IPS-15b (cell line): Measurements from ENCODE around the gene EYS.

Experiments used
- H3K27me3 ChIP-seq: one replicate; pipeline ENCODE4 v1.6.1; 2013; ENCODE audit warnings: low read length; ENCODE audit not compliant: control insufficient read depth, insufficient read depth
- H3K36me3 ChIP-seq: one replicate; pipeline ENCODE4 v1.6.1; 2013; ENCODE audit warnings: low read length; ENCODE audit not compliant: control insufficient read depth, insufficient read depth
- H3K4me1 ChIP-seq: one replicate; pipeline ENCODE4 v1.6.1; 2013; ENCODE audit warnings: mild to moderate bottlenecking, low read length; ENCODE audit not compliant: control insufficient read depth, insufficient read depth
- H3K4me3 ChIP-seq: one replicate; pipeline ENCODE4 v1.5.1; 2013; ENCODE audit warnings: low read depth, low read length
- H3K9ac ChIP-seq: one replicate; pipeline ENCODE4 v1.6.1; 2013; ENCODE audit warnings: low read depth, mild to moderate bottlenecking, low read length
- H3K9me3 ChIP-seq: one replicate; pipeline ENCODE4 v1.6.1; 2013; ENCODE audit warnings: mild to moderate bottlenecking, low read length; ENCODE audit not compliant: control insufficient read depth, insufficient read depth

EYS gene

GRCh38 chr6:65707126-65707826 lies at the start of gene EYS:
EYS (minus strand) TSS chr6:65707226; CDS start chr6:65495410, 211,816 bp downstream.
- H3K9me3 ChIP-seq = no peaks in the 10 kb centered on the region
- H3K4me3 ChIP-seq = no peak within 1 kb of the TSS

DNA sequence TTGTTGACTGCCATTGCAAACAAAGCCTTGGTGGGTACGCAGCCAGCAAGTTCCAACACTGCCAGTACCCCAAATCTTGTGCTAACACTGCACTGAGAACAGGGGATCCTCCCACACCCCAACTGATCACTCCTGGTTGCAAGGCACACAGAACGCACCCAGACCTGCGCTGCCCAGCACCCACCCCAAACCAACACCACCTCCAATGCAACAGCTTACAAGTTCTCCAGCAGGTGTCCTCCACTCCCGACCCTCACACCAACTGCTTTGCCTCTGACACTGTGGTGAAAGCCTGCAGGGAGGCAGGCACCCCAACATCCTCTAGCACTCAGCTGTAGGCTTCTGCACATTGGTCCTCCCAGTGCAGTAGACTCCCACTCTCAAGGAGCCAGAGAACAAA lies 39.3 kb upstream of the EYS start:
- no peaks in the 10 kb centered on the region for H3K9me3 ChIP-seq
- no peaks in the 10 kb centered on the region for H3K4me1 ChIP-seq
- no peak overlapping the region for H3K9ac ChIP-seq
- no peaks in the 10 kb centered on the region for H3K27me3 ChIP-seq
- H3K4me3 ChIP-seq = no peak overlapping the region
- H3K36me3 ChIP-seq = no peaks in the 10 kb centered on the region

More at GRCh38 chr6:65707126-65707826, at the start of gene EYS:
- H3K9ac ChIP-seq = no peak within 1 kb of the TSS
- no peaks in the 10 kb centered on the region for H3K27me3 ChIP-seq
- no peaks in the 10 kb centered on the region for H3K36me3 ChIP-seq
- H3K4me1 ChIP-seq = no peaks in the 10 kb centered on the region

GRCh38 chr6:65745614-65746013 lies 38.6 kb upstream of the EYS start:
- Histone ChIP-seq H3K9ac (no peak overlapping the region), H3K4me1 (no peaks in the 10 kb centered on the region), H3K9me3 (no peaks in the 10 kb centered on the region), H3K27me3 (no peaks in the 10 kb centered on the region), H3K4me3 (no peak overlapping the region), H3K36me3 (no peaks in the 10 kb centered on the region)

DNA sequence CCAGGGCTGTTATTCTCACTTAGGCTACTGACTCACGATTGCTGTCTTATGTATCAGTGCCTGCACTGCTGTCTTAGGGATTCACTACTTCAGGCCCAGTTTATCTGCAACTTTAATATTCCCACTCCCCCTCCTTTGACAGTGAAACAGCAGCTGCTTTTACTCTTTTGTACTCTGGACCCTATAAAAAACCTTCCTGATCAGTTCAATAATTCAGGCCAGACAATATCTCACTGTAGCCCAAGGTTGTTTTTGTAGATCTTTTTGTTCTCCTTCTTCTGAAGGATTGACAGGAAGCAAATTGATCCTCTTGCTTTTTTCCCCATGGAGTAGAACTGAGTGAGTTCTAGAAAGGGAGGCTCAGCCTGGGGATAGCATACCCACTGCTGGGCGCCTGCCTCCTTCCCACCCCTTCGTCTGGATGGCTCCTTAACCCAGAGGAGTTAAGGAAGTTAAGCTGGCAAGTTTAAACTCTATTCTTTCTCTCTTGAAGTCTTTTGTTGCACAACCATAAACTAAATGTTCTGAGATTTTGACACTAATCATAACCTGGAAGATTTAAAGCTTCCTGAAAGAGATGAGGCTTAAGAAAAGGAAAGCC lies 22.0 kb upstream of the EYS start:
- H3K27me3 ChIP-seq = no peaks in the 10 kb centered on the region

DNA sequence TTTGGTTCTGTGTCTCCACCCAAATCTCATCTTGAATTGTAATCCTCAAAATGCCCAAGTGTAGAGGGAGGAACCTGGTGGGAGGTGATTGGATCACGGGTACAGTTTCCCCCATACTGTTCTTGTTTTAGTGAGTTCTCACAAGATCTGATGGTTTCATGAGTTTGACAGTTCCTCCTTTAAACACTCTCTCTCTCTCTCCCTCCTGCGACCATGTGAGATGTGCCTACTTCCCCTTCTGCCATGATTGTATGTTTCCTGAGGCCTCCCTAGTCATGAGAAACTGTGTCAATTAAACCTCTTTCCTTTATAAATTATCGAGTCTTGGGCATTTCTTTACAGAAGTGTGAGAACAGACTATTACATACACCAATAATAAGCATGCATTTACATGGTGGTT lies 12.1 kb upstream of the EYS start:
- Histone ChIP-seq H3K27me3 (no peaks in the 10 kb centered on the region), H3K4me3 (no peak overlapping the region), H3K36me3 (no peaks in the 10 kb centered on the region), H3K9me3 (no peaks in the 10 kb centered on the region), H3K4me1 (no peaks in the 10 kb centered on the region), H3K9ac (no peak overlapping the region)

More for the DNA sequence above, 22.0 kb upstream of the EYS start:
- Histone ChIP-seq H3K4me1 (no peaks in the 10 kb centered on the region), H3K36me3 (no peaks in the 10 kb centered on the region), H3K9ac (no peak overlapping the region), H3K4me3 (no peak overlapping the region), H3K9me3 (no peaks in the 10 kb centered on the region)

GRCh38 chr6:65711531-65711930 lies 4.5 kb upstream of the EYS start:
- no peak overlapping the region for H3K9ac ChIP-seq
- H3K9me3 ChIP-seq = no peaks in the 10 kb centered on the region
- no peaks in the 10 kb centered on the region for H3K27me3 ChIP-seq
- no peak overlapping the region for H3K4me3 ChIP-seq
- no peaks in the 10 kb centered on the region for H3K36me3 ChIP-seq
- H3K4me1 ChIP-seq = no peaks in the 10 kb centered on the region

- Histone ChIP-seq H3K27me3 (no peaks in the 10 kb centered on the region), H3K4me1 (no peaks in the 10 kb centered on the region)
Measured at GRCh38 chr6:65709099-65709830, 2.2 kb upstream of the EYS start.

GRCh38 chr6:65708162-65708561 lies 1.1 kb upstream of the EYS start:
- Histone ChIP-seq H3K4me1 (no peaks in the 10 kb centered on the region), H3K9ac (no peak overlapping the region), H3K9me3 (no peaks in the 10 kb centered on the region), H3K4me3 (no peak overlapping the region), H3K36me3 (no peaks in the 10 kb centered on the region), H3K27me3 (no peaks in the 10 kb centered on the region)

More at GRCh38 chr6:65709099-65709830, 2.2 kb upstream of the EYS start:
- Histone ChIP-seq H3K9ac (no peak overlapping the region), H3K9me3 (no peaks in the 10 kb centered on the region), H3K36me3 (no peaks in the 10 kb centered on the region), H3K4me3 (no peak overlapping the region)

- Histone ChIP-seq H3K9ac (no peak overlapping the region), H3K4me3 (no peak overlapping the region), H3K9me3 (no peaks in the 10 kb centered on the region), H3K27me3 (no peaks in the 10 kb centered on the region), H3K36me3 (no peaks in the 10 kb centered on the region), H3K4me1 (no peaks in the 10 kb centered on the region)
Measured at GRCh38 chr6:65706436-65706835, 590 bp downstream of the EYS start.

DNA sequence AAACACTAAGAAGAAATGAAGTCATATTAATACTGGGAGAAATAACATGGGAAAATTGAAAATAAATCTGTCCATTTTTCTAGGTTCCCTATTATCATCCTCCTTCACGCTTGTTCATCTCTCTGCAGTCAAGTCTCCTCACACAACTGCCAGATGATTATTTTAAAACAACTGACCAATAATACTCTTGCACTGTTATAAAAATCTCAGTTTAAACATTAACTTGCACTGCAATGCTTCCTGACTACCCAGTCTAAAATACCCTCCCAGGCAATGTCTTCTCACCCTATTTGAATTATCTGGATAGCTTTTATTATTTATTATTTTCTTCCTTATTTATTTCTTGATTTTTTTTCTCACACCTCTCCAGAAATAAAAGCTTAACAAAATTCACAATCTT lies 5.7 kb downstream of the EYS start:
- no peaks in the 10 kb centered on the region for H3K36me3 ChIP-seq
- no peak overlapping the region for H3K4me3 ChIP-seq
- H3K9me3 ChIP-seq = no peaks in the 10 kb centered on the region
- no peak overlapping the region for H3K9ac ChIP-seq
- H3K27me3 ChIP-seq = no peaks in the 10 kb centered on the region
- H3K4me1 ChIP-seq = no peaks in the 10 kb centered on the region

DNA sequence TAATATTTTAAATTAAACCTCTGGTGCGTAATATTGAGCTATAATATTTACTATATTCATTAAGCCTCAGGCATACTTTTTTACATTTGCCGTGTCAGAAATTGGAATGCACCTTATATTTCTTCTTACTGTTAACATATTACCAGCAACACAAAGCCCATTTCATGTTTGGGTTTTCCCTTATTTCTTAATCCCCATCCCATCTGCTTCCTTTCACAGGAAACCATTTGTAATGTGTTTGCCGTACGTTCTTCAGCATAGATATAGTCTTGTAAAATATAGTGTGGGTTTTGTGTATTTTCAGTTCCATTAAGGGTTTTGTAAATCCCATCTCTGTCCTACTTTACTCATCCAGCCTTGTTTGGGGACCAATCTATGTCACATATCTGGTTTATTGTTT lies 6.5 kb downstream of the EYS start:
- no peak overlapping the region for H3K9ac ChIP-seq

DNA sequence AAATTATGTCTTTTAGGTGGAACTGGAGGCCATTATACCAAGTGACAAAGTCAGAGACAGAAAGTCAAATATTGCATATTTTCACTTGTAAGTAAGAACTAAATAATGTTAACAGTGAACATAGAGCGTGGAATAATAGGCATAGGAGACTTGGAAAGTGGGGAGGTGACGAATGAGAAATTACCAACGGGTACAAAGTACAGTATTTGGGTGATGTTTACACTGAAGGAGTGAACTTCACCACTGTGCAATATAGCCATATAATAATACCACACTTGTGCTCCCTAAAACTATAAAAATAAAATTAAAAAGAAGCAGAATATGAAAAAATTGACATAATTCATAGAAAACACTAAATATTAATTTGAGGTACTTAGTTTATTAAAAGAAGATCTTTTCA lies 14.9 kb downstream of the EYS start:
- H3K4me3 ChIP-seq = no peak overlapping the region
- no peaks in the 10 kb centered on the region for H3K36me3 ChIP-seq
- no peaks in the 10 kb centered on the region for H3K9me3 ChIP-seq
- no peaks in the 10 kb centered on the region for H3K4me1 ChIP-seq
- H3K9ac ChIP-seq = no peak overlapping the region
- no peaks in the 10 kb centered on the region for H3K27me3 ChIP-seq

More for the DNA sequence above, 6.5 kb downstream of the EYS start:
- Histone ChIP-seq H3K36me3 (no peaks in the 10 kb centered on the region), H3K9me3 (no peaks in the 10 kb centered on the region), H3K27me3 (no peaks in the 10 kb centered on the region), H3K4me3 (no peak overlapping the region), H3K4me1 (no peaks in the 10 kb centered on the region)
